Breast epithelium (tissue), 3 donors: ENCODE results near the gene TRAF7.
"Not testable (repeated sequence)": the region's sequence is repeated elsewhere in the genome, so short reads cannot be mapped to it uniquely, and the experiment has no call there.

Source experiments
- CTCF ChIP-seq, 3 donors: fragments of 450-650 bp; IDR thresholded peaks; one replicate each; pipeline ENCODE4 v1.5.1; 2016 to 2017; ENCODE audit warnings: antibody characterized with exemption in 3 of 3, mild to moderate bottlenecking in 3 of 3, moderate library complexity in 3 of 3
- POLR2A ChIP-seq: fragments of 450-650 bp; IDR thresholded peaks from one replicate; pipeline ENCODE4 v1.6.1; 2016; ENCODE audit warnings: antibody characterized with exemption, mild to moderate bottlenecking, moderate library complexity

GRCh38 chr16:2203119-2203688 lies 47.6 kb downstream of the TRAF7 start:
- TF ChIP-seq POLR2A; CTCF (IDR thresholded peaks at IDR 0.05): not testable (repeated sequence)
